Measurements from ENCODE around the gene OGDH. TPM values are rescaled to one million over a fixed set of nuclear protein-coding genes. Genes with fewer than 3 reads are reported as not detected.
A peak's percentile ranks its signal among the peaks of the same experiment; 100 is the strongest.

Gene OGDH
- total and polyA plus RNA-seq, 2 experiments from 2014 or later = 13.5 to 76.9 TPM

- H3K36me3 Mint-ChIP-seq (ENCODE audit: low read depth) = peaks cover 18% of the 10 kb centered on the region
- Histone ChIP-seq H4K20me1 (replicated peaks; ENCODE audit: insufficient read depth) (no peaks in the 10 kb centered on the region; the same call in 1 of the 2 replicates), H3K4me1 (ENCODE audit: insufficient read depth) (no peaks in the 10 kb centered on the region), H3K4me2 (no peak overlapping the region), H3K27me3 (ENCODE audit: insufficient read depth) (no peaks in the 10 kb centered on the region), H3K9me2 (ENCODE audit: insufficient read depth) (no peaks in the 10 kb centered on the region), H3K79me2 (replicated peaks; ENCODE audit: insufficient read depth) (no peaks in the 10 kb centered on the region; the same call in 1 of the 2 replicates), H2AFZ (no peak overlapping the region), H3K36me3 (ENCODE audit: insufficient read depth) (no peaks in the 10 kb centered on the region), H3K27ac (ENCODE audit: low read depth) (no peak overlapping the region), H3F3A (replicated peaks; ENCODE audit: low read depth) (no peaks in the 10 kb centered on the region), H3K4me3 (no peak overlapping the region)
- no peak overlapping the region for H3K27ac Mint-ChIP-seq
- DNase-seq (ENCODE audit: low spot score) (no peak), ATAC-seq (peak; percentile 34; the same call in 1 of the 3 replicates)
- H3K4me3 Mint-ChIP-seq = no peak overlapping the region
- H3K4me1 Mint-ChIP-seq = peaks cover 7% of the 10 kb centered on the region
- H3K27me3 Mint-ChIP-seq (ENCODE audit: insufficient read depth, low read depth, poor library complexity) = no peaks in the 10 kb centered on the region
- no peaks in the 10 kb centered on the region; the same call in 2 of the 3 replicates for H3K9me3 Mint-ChIP-seq
- no peak for TF ChIP-seq EZH2 (IDR thresholded peaks at IDR 0.05; ENCODE audit: low read depth, unreplicated experiment)
- TF ChIP-seq REST (IDR thresholded peaks at IDR 0.05; ENCODE audit: unreplicated experiment) = no peak
- no peak for TF ChIP-seq ZNF114 (CRISPR knock-in tag; IDR thresholded peaks at IDR 0.05)
- no peak for TF ChIP-seq STAT1 (IDR thresholded peaks at IDR 0.05; ENCODE audit: unreplicated experiment)
- TF ChIP-seq ZNF331 (CRISPR knock-in tag; IDR thresholded peaks at IDR 0.05; ENCODE audit: low read depth) = no peak
Observed at GRCh38 chr7:44666566-44666965, 60.1 kb downstream of the OGDH start.

GRCh38 chr7:44667190-44667589 lies 60.8 kb downstream of the OGDH start:
- H2AFZ ChIP-seq = no peak overlapping the region
- H3K9me2 ChIP-seq (ENCODE audit: insufficient read depth) = no peaks in the 10 kb centered on the region
- no peaks in the 10 kb centered on the region for H3K36me3 ChIP-seq (ENCODE audit: insufficient read depth)
- no peak overlapping the region for H3K27ac ChIP-seq (ENCODE audit: low read depth)
- no peaks in the 10 kb centered on the region for H3K27me3 Mint-ChIP-seq (ENCODE audit: insufficient read depth, low read depth, poor library complexity)
- H3K4me2 ChIP-seq = no peak overlapping the region
- no peak overlapping the region for H3K4me3 Mint-ChIP-seq
- no peaks in the 10 kb centered on the region; the same call in 2 of the 3 replicates for H3K9me3 Mint-ChIP-seq
- H3K27ac Mint-ChIP-seq = peak overlapping the region; percentile 17; the same call in 1 of the 2 replicates
- H3K79me2 ChIP-seq (replicated peaks; ENCODE audit: insufficient read depth) = no peaks in the 10 kb centered on the region; the same call in 1 of the 2 replicates
- H3K4me1 ChIP-seq (ENCODE audit: insufficient read depth) = no peaks in the 10 kb centered on the region
- ATAC-seq (no peak), DNase-seq (ENCODE audit: low spot score) (no peak)
- H3K4me3 ChIP-seq = no peak overlapping the region
- no peaks in the 10 kb centered on the region; the same call in none of the 2 replicates for H4K20me1 ChIP-seq (replicated peaks; ENCODE audit: insufficient read depth)
- peaks cover 16% of the 10 kb centered on the region for H3K36me3 Mint-ChIP-seq (ENCODE audit: low read depth)
- H3K27me3 ChIP-seq (ENCODE audit: insufficient read depth) = no peaks in the 10 kb centered on the region
- H3F3A ChIP-seq (replicated peaks; ENCODE audit: low read depth) = no peaks in the 10 kb centered on the region
- peaks cover 7% of the 10 kb centered on the region for H3K4me1 Mint-ChIP-seq
- no peak for TF ChIP-seq EZH2 (IDR thresholded peaks at IDR 0.05; ENCODE audit: low read depth, unreplicated experiment)
- TF ChIP-seq ZNF462 (CRISPR knock-in tag; IDR thresholded peaks at IDR 0.05) = no peak
- no peak for TF ChIP-seq EZH2phosphoT487 (IDR thresholded peaks at IDR 0.05; ENCODE audit: unreplicated experiment)
- TF ChIP-seq CREB1 (CRISPR knock-in tag; IDR thresholded peaks at IDR 0.05; ENCODE audit: low read depth) = no peak
- no peak for TF ChIP-seq JUNB (IDR thresholded peaks at IDR 0.05; ENCODE audit: unreplicated experiment)
- no peak for TF ChIP-seq POLR2AphosphoS5 (IDR thresholded peaks at IDR 0.05; ENCODE audit: low read depth)
- no peak for TF ChIP-seq ZNF114 (CRISPR knock-in tag; IDR thresholded peaks at IDR 0.05)
- TF ChIP-seq ETS1 (IDR thresholded peaks at IDR 0.05) = no peak
- TF ChIP-seq ZNF331 (CRISPR knock-in tag; IDR thresholded peaks at IDR 0.05; ENCODE audit: low read depth) = no peak
- no peak for TF ChIP-seq STAT1 (IDR thresholded peaks at IDR 0.05; ENCODE audit: unreplicated experiment)

All from GM23338 (cell line).